ENCODE data around the gene ENC1. TPM values are rescaled to one million over a fixed set of nuclear protein-coding genes. Genes with fewer than 3 reads are reported as not detected.

Gene ENC1
- total RNA-seq, 1 experiment from 2014 or later, result 30.0 TPM

DNA sequence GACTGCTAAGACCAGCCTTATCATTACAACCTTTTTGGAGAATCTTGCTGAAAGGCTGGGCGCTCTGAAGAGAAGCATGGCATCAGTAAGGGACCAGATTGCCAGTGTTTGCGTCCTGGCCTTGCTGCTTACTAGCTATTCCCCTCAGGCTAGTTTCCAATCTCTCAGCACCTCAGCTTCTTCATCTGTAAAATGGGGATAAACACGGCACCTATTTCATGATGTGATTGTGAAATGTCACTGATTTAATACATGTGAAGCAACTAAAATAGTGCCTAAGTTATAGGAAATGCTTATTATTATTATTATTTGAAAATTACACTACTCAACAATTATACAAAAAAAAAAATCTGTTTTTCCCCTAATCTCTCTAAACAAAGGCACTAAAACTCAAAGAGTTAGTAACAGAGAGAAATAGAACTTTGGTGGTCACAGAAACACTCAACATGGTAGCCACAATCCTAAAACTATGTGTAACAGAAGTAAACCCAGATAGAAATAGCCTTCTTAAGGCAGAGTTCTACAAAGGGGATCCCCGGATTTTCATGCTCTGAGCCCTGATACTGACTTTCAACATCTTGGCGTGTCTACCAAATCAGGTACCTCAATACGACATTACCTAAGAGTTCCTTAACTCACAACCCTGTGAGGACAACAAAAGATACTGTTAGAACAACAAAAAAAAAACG, 62.0 kb downstream of the ENC1 start:
- Histone ChIP-seq H3K4me3 (replicated peaks in 1 of 2; ENCODE audit: low read depth in 1 of 2, low read length in 2 of 2) (no peak overlapping the region), H4K20me1 (ENCODE audit: insufficient read depth) (no peaks in the 10 kb centered on the region), H3K36me3 (ENCODE audit: control insufficient read depth in 1 of 2, insufficient read depth in 2 of 2, low read length in 2 of 2) (no peaks in the 10 kb centered on the region), H3K27me3 (ENCODE audit: insufficient read depth, low read length) (no peaks in the 10 kb centered on the region), H2AFZ (ENCODE audit: low read depth, low read length, poor library complexity, severe bottlenecking) (no peak overlapping the region), H3K4me1 (ENCODE audit: control insufficient read depth in 1 of 2, insufficient read depth in 2 of 2, low read length in 2 of 2) (peaks cover 18 to 21% of the 10 kb centered on the region in 2 experiments), H3K4me2 (ENCODE audit: low read length) (no peak overlapping the region), H3K9ac (ENCODE audit: low read length) (no peak overlapping the region), H3K27ac (ENCODE audit: low read depth, low read length) (no peak overlapping the region), H3K9me2 (ENCODE audit: insufficient read depth) (no peaks in the 10 kb centered on the region), H3K9me3 (ENCODE audit: control insufficient read depth in 1 of 2, insufficient read depth in 1 of 2, low read depth in 1 of 2, low read length in 2 of 2) (no peaks in the 10 kb centered on the region), H3K79me2 (ENCODE audit: insufficient read depth, low read length) (no peaks in the 10 kb centered on the region)
- TF ChIP-seq POLR2A (IDR thresholded peaks at IDR 0.05; ENCODE audit: borderline replicate concordance, extremely low read depth, insufficient read depth, insufficient read length), result no peak
- no peak for TF ChIP-seq FOSL1 (IDR thresholded peaks at IDR 0.05; ENCODE audit: low read depth)
- TF ChIP-seq, protein P1, sequence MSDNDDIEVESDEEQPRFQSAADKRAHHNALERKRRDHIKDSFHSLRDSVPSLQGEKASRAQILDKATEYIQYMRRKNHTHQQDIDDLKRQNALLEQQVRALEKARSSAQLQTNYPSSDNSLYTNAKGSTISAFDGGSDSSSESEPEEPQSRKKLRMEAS (IDR thresholded peaks at IDR 0.05), result no peak
- no peak for TF ChIP-seq SRF (IDR thresholded peaks at IDR 0.05; ENCODE audit: low read depth)
- TF ChIP-seq, protein P2, sequence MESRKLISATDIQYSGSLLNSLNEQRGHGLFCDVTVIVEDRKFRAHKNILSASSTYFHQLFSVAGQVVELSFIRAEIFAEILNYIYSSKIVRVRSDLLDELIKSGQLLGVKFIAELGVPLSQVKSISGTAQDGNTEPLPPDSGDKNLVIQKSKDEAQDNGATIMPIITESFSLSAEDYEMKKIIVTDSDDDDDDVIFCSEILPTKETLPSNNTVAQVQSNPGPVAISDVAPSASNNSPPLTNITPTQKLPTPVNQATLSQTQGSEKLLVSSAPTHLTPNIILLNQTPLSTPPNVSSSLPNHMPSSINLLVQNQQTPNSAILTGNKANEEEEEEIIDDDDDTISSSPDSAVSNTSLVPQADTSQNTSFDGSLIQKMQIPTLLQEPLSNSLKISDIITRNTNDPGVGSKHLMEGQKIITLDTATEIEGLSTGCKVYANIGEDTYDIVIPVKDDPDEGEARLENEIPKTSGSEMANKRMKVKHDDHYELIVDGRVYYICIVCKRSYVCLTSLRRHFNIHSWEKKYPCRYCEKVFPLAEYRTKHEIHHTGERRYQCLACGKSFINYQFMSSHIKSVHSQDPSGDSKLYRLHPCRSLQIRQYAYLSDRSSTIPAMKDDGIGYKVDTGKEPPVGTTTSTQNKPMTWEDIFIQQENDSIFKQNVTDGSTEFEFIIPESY (IDR thresholded peaks at IDR 0.05; ENCODE audit: extremely low read depth, insufficient replicate concordance, low read length), result no peak
- no peak for TF ChIP-seq EZH2phosphoT487 (IDR thresholded peaks at IDR 0.05; ENCODE audit: borderline replicate concordance)
- no peak for TF ChIP-seq EZH2 (IDR thresholded peaks at IDR 0.05)
- no peak for TF ChIP-seq POLR2AphosphoS5 (IDR thresholded peaks at IDR 0.05; ENCODE audit: low read depth, low read length)
- TF ChIP-seq TCF7L2 (IDR thresholded peaks at IDR 0.05; ENCODE audit: borderline replicate concordance, extremely low read depth, insufficient read depth, insufficient read length), result no peak
- TF ChIP-seq, protein P3, sequence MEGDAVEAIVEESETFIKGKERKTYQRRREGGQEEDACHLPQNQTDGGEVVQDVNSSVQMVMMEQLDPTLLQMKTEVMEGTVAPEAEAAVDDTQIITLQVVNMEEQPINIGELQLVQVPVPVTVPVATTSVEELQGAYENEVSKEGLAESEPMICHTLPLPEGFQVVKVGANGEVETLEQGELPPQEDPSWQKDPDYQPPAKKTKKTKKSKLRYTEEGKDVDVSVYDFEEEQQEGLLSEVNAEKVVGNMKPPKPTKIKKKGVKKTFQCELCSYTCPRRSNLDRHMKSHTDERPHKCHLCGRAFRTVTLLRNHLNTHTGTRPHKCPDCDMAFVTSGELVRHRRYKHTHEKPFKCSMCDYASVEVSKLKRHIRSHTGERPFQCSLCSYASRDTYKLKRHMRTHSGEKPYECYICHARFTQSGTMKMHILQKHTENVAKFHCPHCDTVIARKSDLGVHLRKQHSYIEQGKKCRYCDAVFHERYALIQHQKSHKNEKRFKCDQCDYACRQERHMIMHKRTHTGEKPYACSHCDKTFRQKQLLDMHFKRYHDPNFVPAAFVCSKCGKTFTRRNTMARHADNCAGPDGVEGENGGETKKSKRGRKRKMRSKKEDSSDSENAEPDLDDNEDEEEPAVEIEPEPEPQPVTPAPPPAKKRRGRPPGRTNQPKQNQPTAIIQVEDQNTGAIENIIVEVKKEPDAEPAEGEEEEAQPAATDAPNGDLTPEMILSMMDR (IDR thresholded peaks at IDR 0.05 in 2 of 3, conservative IDR thresholded peaks at IDR 0.05 in 1 of 3; ENCODE audit: borderline replicate concordance in 1 of 3, insufficient read depth in 1 of 3, low read depth in 2 of 3, low read length in 2 of 3), result no peak
- TF ChIP-seq, protein P4, sequence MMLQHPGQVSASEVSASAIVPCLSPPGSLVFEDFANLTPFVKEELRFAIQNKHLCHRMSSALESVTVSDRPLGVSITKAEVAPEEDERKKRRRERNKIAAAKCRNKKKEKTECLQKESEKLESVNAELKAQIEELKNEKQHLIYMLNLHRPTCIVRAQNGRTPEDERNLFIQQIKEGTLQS (IDR thresholded peaks at IDR 0.05), result no peak
- no peak for TF ChIP-seq RAD21 (IDR thresholded peaks at IDR 0.05; ENCODE audit: low read depth)
- BruUV-seq (replicated peaks), result no TSS peak
- ChIA-PET CTCF (no interaction called here), RAD21 (ENCODE audit: low non-redundant PET in 1 of 2, low total read pairs in 2 of 2, uncharacterized antibody in 2 of 2, unreplicated experiment in 2 of 2) (no interaction called here), POLR2A (no interaction called here)
- intact Hi-C loops (cut with micrococcal nuclease), result no loop called here
- no peak for ATAC-seq
- no peak for DNase-seq (ENCODE audit: low read depth, low spot score)

Other genes with a start within 250 kb of the ENC1 start
- gene HEXB, start 44.5 kb upstream of the ENC1 start, total RNA-seq (2021; ENCODE audit: unreplicated experiment), result 123 TPM
- gene GFM2, start 126.4 kb upstream of the ENC1 start, total RNA-seq (2021; ENCODE audit: unreplicated experiment), result 25.0 TPM
- gene NSA2, start 126.5 kb upstream of the ENC1 start, total RNA-seq (2021; ENCODE audit: unreplicated experiment), result 108 TPM
- gene FAM169A, start 225.7 kb upstream of the ENC1 start, total RNA-seq (2021; ENCODE audit: unreplicated experiment), result 23.2 TPM

All from HCT116 (cell line).